ENCODE results near the gene IFNA14.
"Not testable (repeated sequence)": the region's sequence is repeated elsewhere in the genome, so short reads cannot be mapped to it uniquely, and the experiment has no call there.

GRCh38 chr9:21202105-21202504 is 37.7 kb downstream of the IFNA14 start, which contains the start of gene IFNA7:
- not testable (repeated sequence) for TF ChIP-seq ZFP37 (tag by site-specific recombination; IDR thresholded peaks at IDR 0.05); ZNF311 (tag by site-specific recombination; IDR thresholded peaks at IDR 0.05; ENCODE audit: borderline replicate concordance); ZNF174 (tag by site-specific recombination; IDR thresholded peaks at IDR 0.05); REPIN1 (tag by site-specific recombination; IDR thresholded peaks at IDR 0.05; ENCODE audit: low read depth); TCF7L2 (IDR thresholded peaks at IDR 0.05; ENCODE audit: borderline replicate concordance, low read depth, low read length); ZNF580 (tag by site-specific recombination; IDR thresholded peaks at IDR 0.05); ZBTB11 (tag by site-specific recombination; conservative IDR thresholded peaks at IDR 0.05; ENCODE audit: low read depth); ZNF335 (tag by site-specific recombination; conservative IDR thresholded peaks at IDR 0.05); ZNF23 (tag by site-specific recombination; IDR thresholded peaks at IDR 0.05; ENCODE audit: borderline replicate concordance); ZNF629 (tag by site-specific recombination; IDR thresholded peaks at IDR 0.05); CTCF (tag by site-specific recombination; IDR thresholded peaks at IDR 0.05); KLF1 (tag by site-specific recombination; IDR thresholded peaks at IDR 0.05)

Data from HEK293 (cell line).